Gastrocnemius medialis (tissue), 4 donors: Measurements from ENCODE around the gene DSG3. TPM values are rescaled to one million over a fixed set of nuclear protein-coding genes. Genes with fewer than 3 reads are reported as not detected.

Experiments
- ATAC-seq, 2 donors: fragments of 150-250 bp; one replicate each; pipeline ENCODE4 v1.9.1; 2016
- DNase-seq, 2 donors: peaks; one replicate each; pipeline ENCODE4 v3.0.0-alpha.2; 2019
- H3K27ac ChIP-seq, 4 donors: fragments of 200-600 bp; sonication (generic); 1 replicate in 1 of 4; 2 replicates in 3 of 4; pipeline ENCODE4 v1.5.1; 2016 to 2018; ENCODE audit warnings: mild to moderate bottlenecking in 2 of 4, moderate library complexity in 1 of 4
- H3K27me3 ChIP-seq, 3 donors: fragments of 200-600 bp; sonication (generic) in 2 of 3; 1 replicate in 1 of 3; 2 replicates in 2 of 3; pipeline versions ENCODE4 v1.5.1 to v1.6.0; 2016 to 2019; ENCODE audit warnings: mild to moderate bottlenecking in 1 of 3, moderate library complexity in 1 of 3
- H3K36me3 ChIP-seq, 2 donors: fragments of 200-600 bp; sonication (generic) in 1 of 2; one replicate each; pipeline ENCODE4 v1.5.1; 2017 to 2018
- H3K4me1 ChIP-seq, 2 donors: fragments of 200-600 bp; sonication (generic) in 1 of 2; one replicate each; pipeline ENCODE4 v1.5.1; 2016 to 2017; ENCODE audit warnings: mild to moderate bottlenecking in 2 of 2
- H3K4me3 ChIP-seq, 4 donors: fragments of 200-600 bp; sonication (generic) in 3 of 4; 1 replicate in 1 of 4; 2 replicates in 3 of 4; pipeline ENCODE4 v1.5.1; 2016 to 2019; ENCODE audit warnings: mild to moderate bottlenecking in 2 of 4
- H3K9me3 ChIP-seq, 3 donors: fragments of 200-600 bp; sonication (generic) in 2 of 3; 1 replicate in 1 of 3; 2 replicates in 2 of 3; pipeline ENCODE4 v1.5.1; 2016 to 2019
- CTCF ChIP-seq, 5 experiments: fragments of 450-650 bp in 3 of 5; fragments of 200-600 bp in 2 of 5; sonication (generic) in 2 of 5; IDR thresholded peaks in 4 of 5; conservative IDR thresholded peaks in 1 of 5; 1 replicate in 4 of 5; 2 replicates in 1 of 5; pipeline ENCODE4 v1.5.1; 2016 to 2019; ENCODE audit warnings: antibody characterized with exemption in 5 of 5, mild to moderate bottlenecking in 3 of 5, moderate library complexity in 3 of 5
- POLR2A ChIP-seq, 2 donors: fragments of 450-650 bp; IDR thresholded peaks; one replicate each; pipeline ENCODE4 v1.6.1; 2017; ENCODE audit warnings: antibody characterized with exemption in 2 of 2, mild to moderate bottlenecking in 2 of 2, moderate library complexity in 2 of 2
- in situ Hi-C, 4 donors: fragments of 200-750 bp; cut with MboI; loops; one replicate each; pipeline versions ENCODE4 v1.15.0 to v1.8.0; 2017; ENCODE audit warnings: low sequenced_read_pairs in 4 of 4
- intact Hi-C: fragments of 100-400 bp; cut with DNase I; formaldehyde crosslinking; loops from one replicate; pipeline ENCODE4 v1.15.1; 2023; ENCODE audit warnings: low total_unique reads
- total RNA-seq, 4 donors: library from RNA; depleted of rRNA; stranded (reverse); fragments of >200 nt; gene quantifications; one replicate each; pipeline versions ENCODE4 v1.1.0 to v1.2.3, GENCODE V29; 2016

The DSG3 gene
- total RNA-seq, 4 donors from 2014 or later: not detected

- Histone ChIP-seq H3K4me1 (no peaks in the 10 kb centered on the region), H3K36me3 (no peaks in the 10 kb centered on the region), H3K27ac (no peak overlapping the region), H3K4me3 (no peak overlapping the region), H3K9me3 (no peaks in the 10 kb centered on the region), H3K27me3 (no peaks in the 10 kb centered on the region)
- in situ Hi-C loops: no loop called here
- DNase-seq (no peak), ATAC-seq (no peak)
- no peak for TF ChIP-seq CTCF (IDR thresholded peaks at IDR 0.05 in 4 of 5, conservative IDR thresholded peaks at IDR 0.05 in 1 of 5)
- no peak for TF ChIP-seq POLR2A (IDR thresholded peaks at IDR 0.05)
- intact Hi-C loops: no loop called here
Measured at GRCh38 chr18:31446854-31447253, 687 bp upstream of the DSG3 start.

- intact Hi-C loops: no loop called here
- DNase-seq (no peak), ATAC-seq (no peak)
- TF ChIP-seq POLR2A (IDR thresholded peaks at IDR 0.05): no peak
- Histone ChIP-seq H3K4me3 (no peak overlapping the region), H3K9me3 (no peaks in the 10 kb centered on the region), H3K27me3 (no peaks in the 10 kb centered on the region), H3K4me1 (no peaks in the 10 kb centered on the region), H3K36me3 (no peaks in the 10 kb centered on the region), H3K27ac (no peak overlapping the region)
- in situ Hi-C loops: no loop called here
Measured at GRCh38 chr18:31450409-31450808, 2.9 kb downstream of the DSG3 start.

GRCh38 chr18:31451625-31452024 lies 4.1 kb downstream of the DSG3 start:
- no peaks in the 10 kb centered on the region for H3K36me3 ChIP-seq
- no peak overlapping the region for H3K4me3 ChIP-seq
- DNase-seq (no peak), ATAC-seq (no peak)
- no peaks in the 10 kb centered on the region for H3K4me1 ChIP-seq
- H3K9me3 ChIP-seq: no peaks in the 10 kb centered on the region
- no peaks in the 10 kb centered on the region for H3K27me3 ChIP-seq
- intact Hi-C loops: no loop called here
- H3K27ac ChIP-seq: no peak overlapping the region
- no peak for TF ChIP-seq CTCF (IDR thresholded peaks at IDR 0.05 in 4 of 5, conservative IDR thresholded peaks at IDR 0.05 in 1 of 5)
- no peak for TF ChIP-seq POLR2A (IDR thresholded peaks at IDR 0.05)
- in situ Hi-C loops: no loop called here

- Histone ChIP-seq H3K27me3 (no peaks in the 10 kb centered on the region), H3K27ac (no peak overlapping the region), H3K4me1 (no peaks in the 10 kb centered on the region), H3K9me3 (no peaks in the 10 kb centered on the region), H3K4me3 (no peak overlapping the region), H3K36me3 (no peaks in the 10 kb centered on the region)
- ATAC-seq: no peak
- intact Hi-C loops (no loop called here), in situ Hi-C loops (no loop called here)
- no peak for DNase-seq
- no peak for TF ChIP-seq CTCF (IDR thresholded peaks at IDR 0.05 in 4 of 5, conservative IDR thresholded peaks at IDR 0.05 in 1 of 5)
- no peak for TF ChIP-seq POLR2A (IDR thresholded peaks at IDR 0.05)
Measured at GRCh38 chr18:31454066-31454708, 6.6 kb downstream of the DSG3 start.

GRCh38 chr18:31469629-31470028 lies 22.1 kb downstream of the DSG3 start:
- Histone ChIP-seq H3K9me3 (no peaks in the 10 kb centered on the region), H3K4me3 (no peak overlapping the region), H3K4me1 (no peaks in the 10 kb centered on the region), H3K36me3 (no peaks in the 10 kb centered on the region), H3K27me3 (no peaks in the 10 kb centered on the region), H3K27ac (no peak overlapping the region)
- ATAC-seq (no peak), DNase-seq (no peak)
- in situ Hi-C loops (no loop called here), intact Hi-C loops (no loop called here)
- TF ChIP-seq CTCF (IDR thresholded peaks at IDR 0.05 in 4 of 5, conservative IDR thresholded peaks at IDR 0.05 in 1 of 5): no peak
- no peak for TF ChIP-seq POLR2A (IDR thresholded peaks at IDR 0.05)
